ENCODE measurements around the gene QRFP.

GRCh38 chr9:130913599-130914416, 17.2 kb upstream of the QRFP start:
- TF ChIP-seq YY1 (IDR thresholded peaks at IDR 0.05) (no peak), REST (IDR thresholded peaks at IDR 0.05) (no peak)

Measured in liver (tissue), 1 donor.